ENCODE results near the gene KCNJ11.
A peak's percentile ranks its signal among the peaks of the same experiment; 100 is the strongest.

The KCNJ11 gene

DNA sequence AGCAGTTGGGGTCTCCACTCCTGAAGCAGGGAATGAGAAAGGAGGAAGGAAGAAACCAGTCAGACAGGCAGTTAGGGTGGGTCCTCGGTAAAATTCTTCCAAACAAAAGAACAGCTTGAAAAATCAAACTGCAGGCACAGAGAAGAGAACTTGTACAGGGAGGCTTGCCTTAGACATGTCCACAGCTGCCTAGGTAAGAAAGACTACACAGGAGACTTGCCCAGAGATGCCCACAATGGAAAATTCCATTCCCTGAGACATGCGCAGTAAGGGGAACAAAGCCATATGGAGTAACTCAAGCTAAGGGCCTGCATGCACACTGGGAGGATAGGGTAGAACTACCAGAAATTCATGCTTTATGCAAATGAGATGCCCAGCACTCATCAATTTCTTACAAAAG lies 9.8 kb downstream of the KCNJ11 start:
- peak; percentile 19 for DNase-seq
- in situ Hi-C loops (cut with MboI; ENCODE audit: low pct_unique_long_range_greater_than_20kb, low sequenced_read_pairs): no loop called here

DNA sequence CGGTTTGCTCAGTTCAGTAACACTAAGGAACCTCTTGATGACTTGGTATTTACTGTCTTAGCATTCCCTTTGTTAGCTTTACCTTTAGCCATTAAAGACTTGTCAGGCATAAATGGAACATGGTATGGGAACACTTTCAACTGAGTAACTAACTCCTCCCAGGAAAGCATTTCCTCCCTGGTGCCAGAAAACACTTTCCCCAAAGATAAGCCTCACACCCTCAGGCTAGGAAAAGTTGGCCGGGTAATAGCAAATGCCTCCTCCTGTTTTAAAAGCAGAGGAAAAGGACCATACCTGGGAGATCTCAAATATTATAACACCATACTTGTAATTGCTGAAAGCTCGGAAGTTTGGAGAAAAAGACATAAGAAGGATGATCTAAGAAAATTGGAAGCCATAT lies 12.0 kb downstream of the KCNJ11 start:
- DNase-seq: no peak
- in situ Hi-C loops (cut with MboI; ENCODE audit: low pct_unique_long_range_greater_than_20kb, low sequenced_read_pairs): no loop called here

DNA sequence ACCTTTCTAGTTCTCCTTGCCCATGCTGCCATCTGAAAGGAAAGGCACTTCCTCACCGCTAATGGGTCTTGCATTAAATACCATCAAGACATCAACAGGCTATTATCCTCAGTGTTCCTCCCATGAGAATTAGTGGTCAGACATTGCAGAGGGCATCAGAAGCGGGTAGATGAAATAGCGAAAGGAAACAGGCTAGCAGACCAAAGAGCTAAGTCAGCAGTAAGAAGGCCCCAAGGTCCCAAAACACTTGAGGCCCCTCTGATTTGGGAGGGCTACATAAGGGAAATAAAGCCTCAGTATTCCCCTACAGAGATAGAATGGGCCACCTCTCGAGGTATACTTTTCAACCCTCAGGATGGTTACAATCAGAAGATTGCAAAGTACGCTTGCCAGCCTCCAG lies 12.9 kb downstream of the KCNJ11 start:
- in situ Hi-C loops (cut with MboI; ENCODE audit: low pct_unique_long_range_greater_than_20kb, low sequenced_read_pairs): no loop called here

DNA sequence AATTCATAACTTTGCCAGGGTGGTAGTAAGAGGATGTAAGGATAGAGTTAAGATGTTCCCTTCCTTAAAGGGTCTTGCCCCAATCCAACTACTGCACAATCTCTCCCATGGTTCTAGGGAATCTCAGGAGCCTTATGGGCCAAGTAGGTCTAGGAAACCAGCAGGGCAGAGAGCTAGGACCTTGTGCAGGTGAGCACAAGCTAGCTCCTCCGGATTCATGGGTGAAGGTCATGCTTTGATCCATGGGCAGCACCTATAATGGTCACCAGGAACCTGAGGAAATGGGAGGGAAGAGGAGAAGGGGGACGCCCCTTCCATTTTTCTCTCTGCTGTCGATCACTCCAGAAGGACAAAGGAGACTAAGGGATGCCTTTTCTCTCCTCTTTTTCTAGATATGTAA lies 16.8 kb downstream of the KCNJ11 start:
- in situ Hi-C loops (cut with MboI; ENCODE audit: low pct_unique_long_range_greater_than_20kb, low sequenced_read_pairs): no loop called here
- DNase-seq: peak; percentile 34

More for the DNA sequence above, 12.9 kb downstream of the KCNJ11 start:
- DNase-seq: no peak

DNA sequence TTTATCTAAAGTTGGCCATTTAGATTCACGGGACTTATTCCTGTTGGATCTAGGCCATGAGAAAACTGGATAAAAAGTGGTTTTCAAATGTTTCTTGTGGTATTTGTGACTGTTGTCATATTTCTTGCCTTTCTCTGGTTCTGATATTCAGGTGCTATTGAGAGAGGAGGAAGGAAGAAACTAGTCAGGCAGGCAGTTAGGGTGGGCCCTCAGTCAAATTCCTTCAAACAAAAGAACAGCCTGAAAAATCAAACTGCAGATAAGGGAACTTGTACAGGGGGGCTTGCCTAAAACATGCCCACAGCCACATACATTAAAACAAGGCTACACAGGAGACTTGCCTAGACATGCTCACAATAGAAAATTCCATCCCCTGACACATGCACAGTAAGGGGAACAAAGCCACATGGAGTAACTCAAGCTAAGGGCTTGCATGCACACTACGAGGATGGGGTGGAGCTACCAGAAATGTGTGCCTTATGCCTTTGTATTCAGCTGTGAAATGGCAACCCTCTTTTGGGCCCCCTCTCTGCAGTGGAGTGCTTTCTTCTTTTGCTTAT lies 18.7 kb downstream of the KCNJ11 start:
- peak; percentile 26 for DNase-seq
- in situ Hi-C loops (cut with MboI; ENCODE audit: low pct_unique_long_range_greater_than_20kb, low sequenced_read_pairs): no loop called here

DNA sequence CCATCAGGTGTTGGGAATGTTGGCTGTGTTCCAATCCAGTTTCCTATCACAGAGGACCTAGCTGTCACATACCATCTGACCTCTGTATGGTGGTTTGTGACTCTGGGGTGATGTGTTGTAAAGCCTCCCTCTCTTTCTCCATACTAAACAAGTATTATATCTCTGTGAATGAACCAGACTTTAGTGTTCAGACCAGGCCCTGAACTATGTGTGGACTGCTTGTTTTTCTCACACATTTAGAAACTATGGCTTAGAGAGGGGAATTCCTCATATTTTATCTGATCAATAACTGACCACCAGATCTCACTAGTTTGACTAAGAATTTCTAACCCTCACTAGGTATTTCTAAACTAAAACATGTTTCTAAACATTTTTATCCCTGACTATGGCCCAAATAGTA lies 19.4 kb downstream of the KCNJ11 start:
- in situ Hi-C loops (cut with MboI; ENCODE audit: low pct_unique_long_range_greater_than_20kb, low sequenced_read_pairs): no loop called here
- DNase-seq: no peak

DNA sequence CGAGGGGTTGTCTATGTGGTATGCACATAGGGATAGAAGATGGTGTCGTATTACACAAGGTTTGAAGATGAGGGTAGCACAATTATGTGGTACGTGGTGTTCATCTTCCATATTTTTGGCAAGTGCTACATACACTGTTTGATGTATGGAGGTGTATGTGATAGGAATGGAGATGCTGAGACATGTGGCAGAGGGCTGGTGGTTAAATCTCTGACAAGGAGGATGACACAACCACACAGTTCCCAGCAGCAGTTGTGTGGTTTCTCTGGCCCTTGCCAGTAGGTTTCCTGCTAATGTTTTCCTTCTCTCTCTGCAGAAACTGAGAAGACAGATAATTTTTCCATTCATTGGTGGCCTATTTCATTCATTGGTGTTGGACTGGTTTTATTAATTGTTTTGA lies 19.9 kb downstream of the KCNJ11 start:
- in situ Hi-C loops (cut with MboI; ENCODE audit: low pct_unique_long_range_greater_than_20kb, low sequenced_read_pairs): no loop called here
- no peak for DNase-seq

DNA sequence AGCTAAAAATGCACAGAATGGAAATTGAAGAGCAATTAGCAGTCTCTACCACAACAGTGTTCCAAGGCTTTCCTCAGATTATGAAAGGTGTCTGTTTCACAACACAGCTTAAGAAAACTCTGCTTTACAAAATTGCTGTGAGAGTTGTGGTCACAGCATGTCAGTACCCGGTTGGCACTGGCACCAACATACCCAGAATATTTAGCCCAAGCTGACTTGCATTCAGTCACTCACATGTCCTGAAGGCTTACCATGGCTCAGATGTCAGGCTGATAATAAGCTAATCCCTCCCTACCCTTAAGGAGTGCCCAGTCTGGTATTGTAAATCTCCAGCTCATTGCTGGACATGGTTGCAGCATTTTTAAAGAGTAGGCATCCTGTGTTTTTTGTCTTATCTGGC lies 22.0 kb downstream of the KCNJ11 start:
- DNase-seq: no peak
- in situ Hi-C loops (cut with MboI; ENCODE audit: low pct_unique_long_range_greater_than_20kb, low sequenced_read_pairs): no loop called here

DNA sequence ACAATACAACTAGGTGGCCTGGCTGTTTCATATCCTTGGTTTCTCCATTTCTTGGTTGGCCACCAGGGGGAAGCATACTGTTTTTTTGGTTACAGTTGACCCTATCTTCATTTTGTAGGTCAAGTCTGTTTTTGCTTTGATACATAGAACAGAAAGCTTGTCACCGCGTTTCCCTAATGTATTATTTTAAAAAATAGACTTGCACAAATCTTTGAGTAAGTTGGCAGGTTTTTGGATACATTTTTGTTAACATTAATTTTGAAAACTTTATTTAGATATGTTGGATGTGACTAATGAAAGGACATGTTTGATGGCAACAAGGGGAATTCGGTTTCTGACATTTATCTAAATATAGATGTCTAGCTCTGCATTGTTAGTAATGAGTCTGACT lies 33.9 kb downstream of the KCNJ11 start:
- peak; percentile 93 for DNase-seq
- in situ Hi-C loops (cut with MboI; ENCODE audit: low pct_unique_long_range_greater_than_20kb, low sequenced_read_pairs): no loop called here

DNA sequence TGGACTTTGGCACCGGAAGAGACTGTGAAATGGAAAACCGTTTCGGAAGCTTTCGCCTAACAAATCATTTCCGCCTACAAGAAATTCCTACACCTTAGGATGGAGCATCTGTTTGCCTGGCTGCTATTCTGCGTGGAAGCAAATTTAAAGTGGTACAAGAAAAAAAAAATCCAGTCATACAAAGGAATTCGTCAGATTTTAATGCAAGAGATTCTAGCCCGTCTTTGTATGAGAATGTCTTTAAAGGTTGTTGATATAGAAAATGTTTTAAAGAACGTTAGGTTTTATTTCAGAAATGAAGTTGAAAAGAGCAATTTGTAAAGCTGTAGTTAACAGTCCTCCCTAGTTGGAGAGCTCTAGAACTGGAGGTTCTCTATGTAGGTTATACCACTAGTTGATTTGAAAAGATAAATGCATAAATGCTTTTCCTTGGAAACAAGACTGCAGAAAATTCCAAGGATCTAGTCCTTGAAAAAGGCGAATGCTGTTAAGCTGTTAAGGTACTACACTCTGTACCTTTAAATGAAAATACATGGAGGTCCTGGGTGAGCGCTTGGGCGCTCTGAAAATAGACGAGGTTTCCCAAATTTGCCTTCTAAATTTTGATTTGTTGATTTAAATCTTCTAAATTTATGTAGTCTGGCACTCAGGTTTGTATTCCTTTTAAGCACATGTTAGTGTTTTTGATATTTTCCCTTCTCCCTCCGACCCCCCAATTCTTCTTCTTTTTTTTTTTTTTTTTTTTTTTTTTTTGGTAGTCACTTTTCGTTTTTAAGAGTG lies 34.4 kb downstream of the KCNJ11 start:
- in situ Hi-C loops (cut with MboI; ENCODE audit: low pct_unique_long_range_greater_than_20kb, low sequenced_read_pairs): no loop called here
- no peak for DNase-seq

DNA sequence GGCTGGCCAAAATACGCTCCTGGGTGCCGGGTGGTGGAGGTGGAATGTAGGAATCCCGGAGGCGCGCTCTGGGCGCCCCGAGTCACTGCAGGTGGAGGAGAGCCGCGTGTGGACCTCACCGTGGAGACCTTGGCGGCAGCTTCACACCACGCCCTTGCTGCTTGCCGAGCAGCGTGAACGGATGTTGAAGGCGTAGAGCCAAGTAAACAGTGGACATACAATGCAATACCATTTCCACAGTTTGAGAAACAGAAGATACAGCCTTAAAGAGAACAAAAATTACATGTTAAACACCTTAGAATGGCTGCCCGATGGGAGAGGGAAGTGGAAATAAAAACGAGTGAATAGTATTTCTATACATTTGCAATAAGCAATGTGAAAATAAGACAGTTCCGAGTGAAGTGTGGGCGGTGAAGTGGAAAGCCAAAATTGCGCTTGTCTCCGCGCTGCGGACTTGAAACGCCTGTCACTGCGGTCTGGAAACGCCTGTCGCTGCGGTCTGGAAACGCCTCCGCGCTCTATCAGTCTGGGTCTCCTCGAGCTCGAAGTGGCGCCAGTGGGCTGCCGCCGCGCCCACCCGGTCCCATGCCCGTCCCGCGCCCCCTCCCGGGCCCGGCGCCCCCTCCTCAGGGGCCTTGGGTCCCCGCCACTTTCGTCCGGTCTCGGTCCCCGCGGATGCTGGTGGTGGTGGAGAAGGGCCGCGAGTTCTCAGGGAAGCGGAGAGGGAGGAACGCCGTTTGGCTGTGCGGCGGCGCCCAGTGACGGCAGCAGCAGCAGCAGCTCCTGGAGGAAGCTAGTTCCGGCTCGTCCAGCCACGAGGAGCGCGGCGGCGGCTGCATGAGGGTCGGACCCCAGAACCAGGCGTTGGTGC lies 35.3 kb downstream of the KCNJ11 start:
- peak; percentile 81 for DNase-seq
- in situ Hi-C loops (cut with MboI; ENCODE audit: low pct_unique_long_range_greater_than_20kb, low sequenced_read_pairs): no loop called here

DNA sequence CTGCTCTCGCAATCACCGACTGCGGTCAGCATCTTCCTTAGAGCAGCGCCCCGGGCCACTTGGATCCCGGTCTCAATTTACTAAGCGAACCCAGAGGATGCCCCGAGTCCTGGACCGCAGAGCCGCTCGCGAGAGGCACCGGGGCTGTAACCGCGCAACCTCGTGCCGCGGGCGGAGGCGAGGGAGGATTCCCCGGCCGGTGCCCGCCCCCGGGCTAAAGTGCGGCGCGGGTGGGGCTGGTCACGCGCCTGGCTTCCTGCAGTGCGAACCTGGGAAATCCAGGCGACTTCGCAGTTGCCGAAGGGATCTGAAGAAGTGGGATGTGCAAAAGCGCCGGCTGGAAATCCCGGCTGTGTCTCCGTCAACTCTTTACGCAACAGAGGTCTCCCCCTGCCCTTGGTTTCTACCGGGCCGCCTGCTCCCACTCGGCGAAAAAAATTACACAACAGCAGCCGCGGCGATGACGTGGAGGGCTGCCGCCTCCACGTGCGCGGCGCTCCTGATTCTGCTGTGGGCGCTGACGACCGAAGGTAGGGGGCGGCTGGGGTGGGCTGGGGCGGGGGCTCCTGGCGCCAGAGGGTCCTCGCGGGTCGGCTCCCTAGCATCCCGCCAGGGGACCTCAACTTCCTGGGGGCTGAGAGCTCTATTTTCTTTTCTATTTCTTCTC lies 36.8 kb downstream of the KCNJ11 start, which contains the start of gene NCR3LG1:
NCR3LG1 (plus strand) TSS at position 291 of the 667 bp plus-strand sequence; CDS start at position 461, 170 bp downstream.
- in situ Hi-C loops (cut with MboI; ENCODE audit: low pct_unique_long_range_greater_than_20kb, low sequenced_read_pairs): no loop called here

DNA sequence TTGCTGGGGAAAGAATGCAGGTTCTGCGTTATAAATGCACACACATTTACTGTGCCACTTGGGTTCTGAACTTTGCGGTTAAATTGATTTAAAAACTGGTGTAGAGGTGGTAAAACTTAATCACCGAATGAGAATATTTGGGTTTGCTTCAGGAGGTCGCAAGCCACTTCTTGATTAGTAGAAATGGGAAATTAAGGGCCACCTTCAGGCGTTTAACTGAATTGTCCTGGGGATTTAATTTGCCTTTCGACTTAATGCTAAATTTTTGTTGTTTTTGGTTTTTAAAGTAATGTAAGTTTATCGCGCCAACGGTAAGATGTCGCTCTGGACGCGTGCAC lies 37.3 kb downstream of the KCNJ11 start:
- in situ Hi-C loops (cut with MboI; ENCODE audit: low pct_unique_long_range_greater_than_20kb, low sequenced_read_pairs): no loop called here
- no peak for DNase-seq

More for the DNA sequence above, 36.8 kb downstream of the KCNJ11 start, which contains the start of gene NCR3LG1:
- peak; percentile 66 for DNase-seq

DNA sequence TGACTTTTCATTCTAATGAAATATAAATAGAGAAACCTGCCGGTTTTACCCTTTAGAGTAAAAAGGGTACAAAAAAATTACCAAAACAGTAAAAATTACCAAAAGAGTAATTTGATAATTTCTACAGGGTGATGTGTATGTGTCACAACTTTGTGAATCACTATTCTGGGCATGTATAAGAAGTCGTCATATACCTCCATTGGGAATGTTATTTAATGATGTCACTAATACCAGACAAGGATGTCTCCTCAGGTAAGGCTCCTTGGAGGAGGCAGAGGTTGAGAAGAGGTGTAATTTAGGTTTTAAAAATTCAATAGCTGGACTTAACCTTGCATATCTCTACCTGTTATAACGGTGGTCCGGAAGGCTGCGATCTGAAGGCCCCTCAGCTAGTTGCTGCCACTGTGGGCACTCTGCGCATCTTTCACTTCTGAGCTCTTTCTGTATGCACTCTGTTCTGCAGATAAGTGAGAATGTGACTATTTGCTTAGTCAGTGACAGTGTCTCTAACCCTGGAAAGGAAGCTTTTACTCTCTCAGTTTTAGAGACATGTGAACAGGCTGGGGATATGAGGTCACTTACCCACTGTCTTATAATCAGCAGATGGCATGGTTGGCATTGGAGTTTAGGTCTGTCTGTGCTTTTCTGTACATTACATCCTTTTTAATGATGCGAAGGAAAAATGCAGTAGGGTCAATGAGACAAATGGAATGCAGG lies 37.8 kb downstream of the KCNJ11 start:
- DNase-seq: no peak
- in situ Hi-C loops (cut with MboI; ENCODE audit: low pct_unique_long_range_greater_than_20kb, low sequenced_read_pairs): no loop called here

DNA sequence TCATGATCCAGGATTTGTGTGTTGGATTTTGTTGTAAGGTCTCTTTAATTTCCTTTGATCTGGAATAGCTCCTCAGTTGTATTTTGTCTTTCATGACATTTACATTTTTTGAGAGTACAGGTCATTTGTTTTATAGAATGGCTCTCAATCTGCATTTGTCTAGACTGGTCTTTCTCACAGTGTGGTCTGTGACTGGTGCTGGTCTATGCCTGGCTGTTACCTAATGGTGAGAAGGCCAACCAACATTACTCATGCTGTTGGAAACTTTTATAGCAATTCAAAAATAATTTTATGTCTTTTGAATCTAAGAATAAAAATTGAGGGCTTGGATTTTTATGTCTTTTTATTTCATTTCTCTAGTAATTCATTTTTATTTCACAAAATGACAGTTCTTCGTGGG lies 40.8 kb downstream of the KCNJ11 start:
- no peak for DNase-seq
- in situ Hi-C loops (cut with MboI; ENCODE audit: low pct_unique_long_range_greater_than_20kb, low sequenced_read_pairs): no loop called here

DNA sequence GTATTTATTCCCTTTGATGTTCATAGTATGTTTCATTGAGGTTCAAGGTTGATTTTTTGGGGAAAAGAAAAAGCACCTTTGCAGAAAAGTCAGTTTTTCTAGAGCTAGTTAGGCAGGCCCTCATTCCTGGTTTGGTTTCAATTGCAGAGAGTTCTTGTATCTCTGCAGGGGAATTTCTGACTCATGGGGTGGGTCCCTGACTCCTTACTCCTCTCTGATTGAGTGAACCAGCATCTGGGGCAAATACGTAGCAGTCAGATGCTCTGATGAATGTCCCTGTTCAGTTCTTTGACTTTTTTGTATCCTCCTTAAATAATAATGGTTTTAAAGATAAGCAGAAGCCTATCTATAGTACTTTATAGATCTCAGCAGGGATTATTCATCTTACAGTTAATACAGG lies 44.6 kb downstream of the KCNJ11 start:
- DNase-seq: no peak
- in situ Hi-C loops (cut with MboI; ENCODE audit: low pct_unique_long_range_greater_than_20kb, low sequenced_read_pairs): no loop called here

DNA sequence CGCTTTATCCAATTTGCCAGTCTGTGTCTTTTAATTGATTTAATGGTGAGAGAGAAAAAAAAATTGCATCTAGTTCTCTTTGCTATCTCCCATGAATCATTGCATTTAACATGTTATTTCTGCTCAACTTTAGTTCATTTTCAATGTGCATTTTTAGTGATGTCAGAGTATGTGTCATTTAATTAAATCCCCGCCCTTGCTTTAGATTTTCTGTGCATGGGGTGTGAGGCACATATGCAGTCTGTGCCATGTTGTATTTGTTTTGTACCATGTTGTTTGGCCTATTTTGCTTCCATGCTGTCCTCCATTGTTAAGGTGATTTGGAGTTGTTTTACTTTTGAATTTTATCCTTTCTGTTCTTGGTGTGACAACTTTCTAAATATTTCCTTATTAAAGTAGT lies 45.2 kb downstream of the KCNJ11 start:
- no peak for DNase-seq
- in situ Hi-C loops (cut with MboI; ENCODE audit: low pct_unique_long_range_greater_than_20kb, low sequenced_read_pairs): no loop called here
